K562 (cell line): Measurements from ENCODE around the gene COX7A2. TPM values are rescaled to one million over a fixed set of nuclear protein-coding genes. Genes with fewer than 3 reads are reported as not detected.

ENCODE experiments used
- KAT7 ChIP-seq: sonication (generic); formaldehyde crosslinking; IDR thresholded peaks from 2 replicates; pipeline ENCODE4 v1.8.0; 2022; ENCODE audit warnings: missing genetic modification reagents, mild to moderate bottlenecking, borderline replicate concordance
- MYBL2 ChIP-seq, 2 experiments: fragments of 450-650 bp in 1 of 2; sonication (generic) in 1 of 2; formaldehyde crosslinking in 1 of 2; IDR thresholded peaks; 2 replicates each; pipeline versions ENCODE4 v1.6.1 to v1.8.1; 2017 to 2022; ENCODE audit warnings: borderline replicate concordance in 1 of 2, inconsistent platforms in 1 of 2, low read depth in 1 of 2, mild to moderate bottlenecking in 1 of 2, missing genetic modification reagents in 1 of 2, moderate library complexity in 1 of 2
- PHF21A ChIP-seq: fragments of 450-650 bp; IDR thresholded peaks from 2 replicates; pipeline ENCODE4 v1.6.1; 2017; ENCODE audit warnings: low read depth, borderline replicate concordance
- PTBP1 ChIP-seq: fragments of 200-400 bp; formaldehyde crosslinking; IDR thresholded peaks from 2 replicates; pipeline ENCODE4 v1.6.1; 2017; ENCODE audit warnings: low read depth, low read length
- polyA plus RNA-seq, 8 experiments: library from polyadenylated mRNA; depleted of rRNA in 4 of 8; stranded (reverse) in 5 of 8; unstranded in 3 of 8; fragments of >200 nt; fragmentation: Nextera tagmentation in 2 of 8; fragmentation: Illumina TruSeq in 1 of 8; extraction: Ambion mirVana in 2 of 8; extraction: Trizol in 1 of 8; gene quantifications; 2 replicates each; pipeline versions ENCODE4 v1.2.1 to v1.2.3, GENCODE V29; 2011 to 2014; ENCODE audit warnings: inconsistent platforms in 1 of 8, missing spikeins in 1 of 8
- total RNA-seq, 7 experiments: library from RNA; depleted of rRNA in 6 of 7; stranded (reverse); fragments of >200 nt in 6 of 7; fragmentation: Illumina TruSeq in 2 of 7; extraction: Trizol in 2 of 7; gene quantifications; 2 replicates each; pipeline versions ENCODE4 v1.2.1 to v1.2.3, GENCODE V29; 2011 to 2021; ENCODE audit warnings: low replicate concordance in 1 of 7
- TF ChIP-seq, protein P1 (sequence below): sonication (generic); formaldehyde crosslinking; IDR thresholded peaks from 2 replicates; pipeline ENCODE4 v1.8.1; 2023; ENCODE audit warnings: missing genetic modification reagents, mild to moderate bottlenecking, borderline replicate concordance
- TF ChIP-seq, protein P2 (sequence below), 2 experiments: fragments of 450-650 bp; conservative IDR thresholded peaks; 2 replicates each; pipeline ENCODE4 v1.6.1; 2017; ENCODE audit warnings: mild to moderate bottlenecking in 2 of 2, moderate library complexity in 2 of 2
- TF ChIP-seq, protein P3 (sequence below): fragments of 200-800 bp; sonication (Bioruptor generic); IDR thresholded peaks from 2 replicates; pipeline ENCODE4 v1.6.1; 2017; ENCODE audit warnings: missing genetic modification characterization, missing compliant biosample characterization
- TF ChIP-seq, protein P4 (sequence below): sonication (generic); formaldehyde crosslinking; IDR thresholded peaks from 2 replicates; pipeline ENCODE4 v1.8.1; 2023; ENCODE audit warnings: mild to moderate bottlenecking, missing genetic modification reagents

Gene COX7A2
- total and polyA plus RNA-seq, 9 of the 15 experiments (the other 6 are each of a cell fraction or from before 2014, with no cell fraction given), result 234 to 2,216 (median 585) TPM

DNA sequence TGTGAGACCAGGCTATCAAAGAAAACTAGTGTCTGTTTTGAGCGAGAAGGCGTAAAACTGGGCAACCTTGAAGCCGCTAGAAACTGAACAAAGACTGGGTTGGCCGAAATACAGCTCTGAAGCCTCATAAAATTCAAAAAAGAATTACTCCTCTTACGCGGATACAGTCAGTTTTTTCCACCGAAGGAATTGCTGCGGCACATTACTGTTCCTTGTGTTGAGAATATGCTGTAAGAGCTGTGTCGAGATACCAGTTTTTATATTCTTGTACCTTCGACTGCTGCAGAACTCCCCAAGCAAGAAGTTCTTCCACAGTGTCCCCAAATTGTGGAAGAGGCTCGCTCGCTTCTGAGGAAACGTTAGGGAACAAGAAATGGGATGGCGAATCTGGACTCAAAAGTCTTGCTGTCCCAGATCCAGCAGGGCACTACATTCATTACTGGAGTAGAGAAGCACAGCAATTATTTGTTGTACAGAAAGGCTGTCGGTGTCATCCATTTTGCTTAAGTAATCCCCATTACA is 523 bp upstream of the COX7A2 start (continued):
- TF ChIP-seq, protein P1, sequence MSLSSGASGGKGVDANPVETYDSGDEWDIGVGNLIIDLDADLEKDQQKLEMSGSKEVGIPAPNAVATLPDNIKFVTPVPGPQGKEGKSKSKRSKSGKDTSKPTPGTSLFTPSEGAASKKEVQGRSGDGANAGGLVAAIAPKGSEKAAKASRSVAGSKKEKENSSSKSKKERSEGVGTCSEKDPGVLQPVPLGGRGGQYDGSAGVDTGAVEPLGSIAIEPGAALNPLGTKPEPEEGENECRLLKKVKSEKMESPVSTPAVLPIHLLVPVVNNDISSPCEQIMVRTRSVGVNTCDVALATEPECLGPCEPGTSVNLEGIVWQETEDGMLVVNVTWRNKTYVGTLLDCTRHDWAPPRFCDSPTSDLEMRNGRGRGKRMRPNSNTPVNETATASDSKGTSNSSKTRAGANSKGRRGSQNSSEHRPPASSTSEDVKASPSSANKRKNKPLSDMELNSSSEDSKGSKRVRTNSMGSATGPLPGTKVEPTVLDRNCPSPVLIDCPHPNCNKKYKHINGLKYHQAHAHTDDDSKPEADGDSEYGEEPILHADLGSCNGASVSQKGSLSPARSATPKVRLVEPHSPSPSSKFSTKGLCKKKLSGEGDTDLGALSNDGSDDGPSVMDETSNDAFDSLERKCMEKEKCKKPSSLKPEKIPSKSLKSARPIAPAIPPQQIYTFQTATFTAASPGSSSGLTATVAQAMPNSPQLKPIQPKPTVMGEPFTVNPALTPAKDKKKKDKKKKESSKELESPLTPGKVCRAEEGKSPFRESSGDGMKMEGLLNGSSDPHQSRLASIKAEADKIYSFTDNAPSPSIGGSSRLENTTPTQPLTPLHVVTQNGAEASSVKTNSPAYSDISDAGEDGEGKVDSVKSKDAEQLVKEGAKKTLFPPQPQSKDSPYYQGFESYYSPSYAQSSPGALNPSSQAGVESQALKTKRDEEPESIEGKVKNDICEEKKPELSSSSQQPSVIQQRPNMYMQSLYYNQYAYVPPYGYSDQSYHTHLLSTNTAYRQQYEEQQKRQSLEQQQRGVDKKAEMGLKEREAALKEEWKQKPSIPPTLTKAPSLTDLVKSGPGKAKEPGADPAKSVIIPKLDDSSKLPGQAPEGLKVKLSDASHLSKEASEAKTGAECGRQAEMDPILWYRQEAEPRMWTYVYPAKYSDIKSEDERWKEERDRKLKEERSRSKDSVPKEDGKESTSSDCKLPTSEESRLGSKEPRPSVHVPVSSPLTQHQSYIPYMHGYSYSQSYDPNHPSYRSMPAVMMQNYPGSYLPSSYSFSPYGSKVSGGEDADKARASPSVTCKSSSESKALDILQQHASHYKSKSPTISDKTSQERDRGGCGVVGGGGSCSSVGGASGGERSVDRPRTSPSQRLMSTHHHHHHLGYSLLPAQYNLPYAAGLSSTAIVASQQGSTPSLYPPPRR (CRISPR knock-in tag), result no peak
- TF ChIP-seq PTBP1, result no peak
- TF ChIP-seq, protein P2, sequence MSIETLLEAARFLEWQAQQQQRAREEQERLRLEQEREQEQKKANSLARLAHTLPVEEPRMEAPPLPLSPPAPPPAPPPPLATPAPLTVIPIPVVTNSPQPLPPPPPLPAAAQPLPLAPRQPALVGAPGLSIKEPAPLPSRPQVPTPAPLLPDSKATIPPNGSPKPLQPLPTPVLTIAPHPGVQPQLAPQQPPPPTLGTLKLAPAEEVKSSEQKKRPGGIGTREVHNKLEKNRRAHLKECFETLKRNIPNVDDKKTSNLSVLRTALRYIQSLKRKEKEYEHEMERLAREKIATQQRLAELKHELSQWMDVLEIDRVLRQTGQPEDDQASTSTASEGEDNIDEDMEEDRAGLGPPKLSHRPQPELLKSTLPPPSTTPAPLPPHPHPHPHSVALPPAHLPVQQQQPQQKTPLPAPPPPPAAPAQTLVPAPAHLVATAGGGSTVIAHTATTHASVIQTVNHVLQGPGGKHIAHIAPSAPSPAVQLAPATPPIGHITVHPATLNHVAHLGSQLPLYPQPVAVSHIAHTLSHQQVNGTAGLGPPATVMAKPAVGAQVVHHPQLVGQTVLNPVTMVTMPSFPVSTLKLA (conservative IDR thresholded peaks at IDR 0.05), result no peak
- TF ChIP-seq, protein P3, sequence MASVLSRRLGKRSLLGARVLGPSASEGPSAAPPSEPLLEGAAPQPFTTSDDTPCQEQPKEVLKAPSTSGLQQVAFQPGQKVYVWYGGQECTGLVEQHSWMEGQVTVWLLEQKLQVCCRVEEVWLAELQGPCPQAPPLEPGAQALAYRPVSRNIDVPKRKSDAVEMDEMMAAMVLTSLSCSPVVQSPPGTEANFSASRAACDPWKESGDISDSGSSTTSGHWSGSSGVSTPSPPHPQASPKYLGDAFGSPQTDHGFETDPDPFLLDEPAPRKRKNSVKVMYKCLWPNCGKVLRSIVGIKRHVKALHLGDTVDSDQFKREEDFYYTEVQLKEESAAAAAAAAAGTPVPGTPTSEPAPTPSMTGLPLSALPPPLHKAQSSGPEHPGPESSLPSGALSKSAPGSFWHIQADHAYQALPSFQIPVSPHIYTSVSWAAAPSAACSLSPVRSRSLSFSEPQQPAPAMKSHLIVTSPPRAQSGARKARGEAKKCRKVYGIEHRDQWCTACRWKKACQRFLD (CRISPR knock-in tag), result 0 out of 2 replicates have a peak, but pooled peaks have one; percentile 6
- TF ChIP-seq KAT7 (CRISPR knock-in tag), result peak; percentile 39; the same call in 1 of the 2 replicates
- peak; percentile 8; the same call in 1 of the 2 replicates for TF ChIP-seq MYBL2 (IDR thresholded peaks at IDR 0.05; ENCODE audit: low read depth)
- no peak for TF ChIP-seq MYBL2 (CRISPR knock-in tag; IDR thresholded peaks at IDR 0.05; ENCODE audit: borderline replicate concordance)
- no peak for TF ChIP-seq PHF21A
- TF ChIP-seq, protein P4, sequence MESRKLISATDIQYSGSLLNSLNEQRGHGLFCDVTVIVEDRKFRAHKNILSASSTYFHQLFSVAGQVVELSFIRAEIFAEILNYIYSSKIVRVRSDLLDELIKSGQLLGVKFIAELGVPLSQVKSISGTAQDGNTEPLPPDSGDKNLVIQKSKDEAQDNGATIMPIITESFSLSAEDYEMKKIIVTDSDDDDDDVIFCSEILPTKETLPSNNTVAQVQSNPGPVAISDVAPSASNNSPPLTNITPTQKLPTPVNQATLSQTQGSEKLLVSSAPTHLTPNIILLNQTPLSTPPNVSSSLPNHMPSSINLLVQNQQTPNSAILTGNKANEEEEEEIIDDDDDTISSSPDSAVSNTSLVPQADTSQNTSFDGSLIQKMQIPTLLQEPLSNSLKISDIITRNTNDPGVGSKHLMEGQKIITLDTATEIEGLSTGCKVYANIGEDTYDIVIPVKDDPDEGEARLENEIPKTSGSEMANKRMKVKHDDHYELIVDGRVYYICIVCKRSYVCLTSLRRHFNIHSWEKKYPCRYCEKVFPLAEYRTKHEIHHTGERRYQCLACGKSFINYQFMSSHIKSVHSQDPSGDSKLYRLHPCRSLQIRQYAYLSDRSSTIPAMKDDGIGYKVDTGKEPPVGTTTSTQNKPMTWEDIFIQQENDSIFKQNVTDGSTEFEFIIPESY (CRISPR knock-in tag), result peak; percentile 90
